Measurements from ENCODE around the gene LDLRAD4. TPM values are rescaled to one million over a fixed set of nuclear protein-coding genes. Genes with fewer than 3 reads are reported as not detected.

The LDLRAD4 gene
- total RNA-seq, 1 donor from 2014 or later: 18.4 TPM

GRCh38 chr18:13395577-13395976 lies 177.0 kb downstream of the LDLRAD4 start:
- Histone ChIP-seq H3K4me1 (no peaks in the 10 kb centered on the region), H3K27ac (no peak overlapping the region), H3K27me3 (no peaks in the 10 kb centered on the region), H3K4me3 (no peak overlapping the region), H3K9me3 (no peaks in the 10 kb centered on the region), H3K36me3 (no peaks in the 10 kb centered on the region)
- TF ChIP-seq CTCF (IDR thresholded peaks at IDR 0.05): no peak
- no peak for DNase-seq
- ATAC-seq: no peak
- intact Hi-C loops (cut with DNase I): no loop called here

- Histone ChIP-seq H3K4me3 (no peak overlapping the region), H3K27ac (no peak overlapping the region), H3K27me3 (no peaks in the 10 kb centered on the region), H3K4me1 (no peaks in the 10 kb centered on the region), H3K36me3 (no peaks in the 10 kb centered on the region), H3K9me3 (no peaks in the 10 kb centered on the region)
- intact Hi-C loops (cut with DNase I): no loop called here
- DNase-seq (no peak), ATAC-seq (no peak)
- no peak for TF ChIP-seq CTCF (IDR thresholded peaks at IDR 0.05)
Measured at GRCh38 chr18:13397504-13398163, 179.1 kb downstream of the LDLRAD4 start.

- H3K27ac ChIP-seq: no peak overlapping the region
- DNase-seq (no peak), ATAC-seq (no peak)
- no peak overlapping the region for H3K4me3 ChIP-seq
- intact Hi-C loops (cut with DNase I): no loop called here
- no peaks in the 10 kb centered on the region for H3K36me3 ChIP-seq
- no peaks in the 10 kb centered on the region for H3K4me1 ChIP-seq
- no peaks in the 10 kb centered on the region for H3K9me3 ChIP-seq
- no peaks in the 10 kb centered on the region for H3K27me3 ChIP-seq
- TF ChIP-seq CTCF (IDR thresholded peaks at IDR 0.05): no peak
Measured at GRCh38 chr18:13398631-13399030, 180.1 kb downstream of the LDLRAD4 start.

GRCh38 chr18:13399511-13399910 lies 181.0 kb downstream of the LDLRAD4 start:
- Histone ChIP-seq H3K4me1 (no peaks in the 10 kb centered on the region), H3K9me3 (no peaks in the 10 kb centered on the region), H3K4me3 (no peak overlapping the region), H3K27ac (no peak overlapping the region), H3K27me3 (no peaks in the 10 kb centered on the region), H3K36me3 (no peaks in the 10 kb centered on the region)
- ATAC-seq: no peak
- DNase-seq: no peak
- TF ChIP-seq CTCF (IDR thresholded peaks at IDR 0.05): no peak
- intact Hi-C loops (cut with DNase I): no loop called here

GRCh38 chr18:13400636-13401315 lies 182.2 kb downstream of the LDLRAD4 start:
- no peak for TF ChIP-seq CTCF (IDR thresholded peaks at IDR 0.05)
- intact Hi-C loops (cut with DNase I): no loop called here

More at GRCh38 chr18:13400636-13401315, 182.2 kb downstream of the LDLRAD4 start:
- H3K4me1 ChIP-seq: no peaks in the 10 kb centered on the region
- no peaks in the 10 kb centered on the region for H3K36me3 ChIP-seq
- H3K4me3 ChIP-seq: no peak overlapping the region
- no peaks in the 10 kb centered on the region for H3K27me3 ChIP-seq
- no peak overlapping the region for H3K27ac ChIP-seq
- no peaks in the 10 kb centered on the region for H3K9me3 ChIP-seq
- ATAC-seq (no peak), DNase-seq (no peak)

Data from upper lobe of right lung (tissue), 1 donor.